Mesenchymal stem cell (in vitro differentiated cells and primary cell): ENCODE measurements around the gene NR2F1.

ENCODE experiments used
- DNase-seq: peaks from one replicate; pipeline ENCODE4 v3.0.0-alpha.2; 2013
- H2AFZ ChIP-seq: one replicate; pipeline ENCODE4 v1.6.1; 2013; ENCODE audit warnings: low read depth, mild to moderate bottlenecking, control low read depth, inconsistent platforms, low read length, moderate library complexity
- H2AK5ac ChIP-seq: 2 replicates; pipeline ENCODE4 v1.6.1; 2013; ENCODE audit warnings: low read length, moderate library complexity, mild to moderate bottlenecking, inconsistent platforms; ENCODE audit not compliant: severe bottlenecking
- H2BK120ac ChIP-seq: one replicate; pipeline ENCODE4 v1.6.1; 2013; ENCODE audit warnings: low read depth, mild to moderate bottlenecking, inconsistent platforms, low read length, moderate library complexity
- H2BK12ac ChIP-seq, 2 experiments: one replicate each; pipeline ENCODE4 v1.6.1; 2013; ENCODE audit warnings: inconsistent platforms in 2 of 2, low read length in 2 of 2, mild to moderate bottlenecking in 2 of 2, moderate library complexity in 2 of 2, control low read depth in 1 of 2
- H2BK15ac ChIP-seq: one replicate; pipeline ENCODE4 v1.6.1; 2013; ENCODE audit warnings: mild to moderate bottlenecking, low read depth, inconsistent platforms; ENCODE audit not compliant: poor library complexity, severe bottlenecking
- H2BK5ac ChIP-seq: 2 replicates; pipeline ENCODE4 v1.6.1; 2013; ENCODE audit warnings: low read depth, mild to moderate bottlenecking, low read length, control low read depth, inconsistent platforms; ENCODE audit not compliant: poor library complexity, severe bottlenecking
- H3K14ac ChIP-seq, 2 experiments: one replicate each; pipeline ENCODE4 v1.6.1; 2013; ENCODE audit warnings: inconsistent platforms in 2 of 2, low read length in 2 of 2, control low read depth in 1 of 2, mild to moderate bottlenecking in 1 of 2, moderate library complexity in 1 of 2
- H3K18ac ChIP-seq, 2 experiments: one replicate each; pipeline ENCODE4 v1.6.1; 2013; ENCODE audit warnings: inconsistent platforms in 2 of 2, low read length in 2 of 2, control low read depth in 1 of 2, low read depth in 1 of 2, mild to moderate bottlenecking in 1 of 2
- H3K23ac ChIP-seq, 2 experiments: one replicate each; pipeline ENCODE4 v1.6.1; 2013; ENCODE audit warnings: inconsistent platforms in 2 of 2, low read length in 2 of 2, mild to moderate bottlenecking in 2 of 2, moderate library complexity in 2 of 2, control low read depth in 1 of 2
- H3K27ac ChIP-seq: 2 replicates; pipeline ENCODE4 v1.5.1; 2013; ENCODE audit warnings: mild to moderate bottlenecking, moderate library complexity, low read length, control low read depth, inconsistent platforms; ENCODE audit not compliant: poor library complexity, severe bottlenecking
- H3K27me3 ChIP-seq, 2 experiments: 2 replicates each; pipeline versions ENCODE4 v1.6.1 to v1.7.0; 2013; ENCODE audit warnings: low read length in 2 of 2, mild to moderate bottlenecking in 2 of 2, moderate library complexity in 2 of 2, control low read depth in 1 of 2, inconsistent platforms in 1 of 2; ENCODE audit not compliant: control insufficient read depth in 1 of 2, insufficient read depth in 1 of 2
- H3K36me3 ChIP-seq, 2 experiments: 2 replicates each; pipeline versions ENCODE4 v1.6.1 to v1.7.0; 2013; ENCODE audit warnings: low read length in 2 of 2, control low read depth in 1 of 2, inconsistent platforms in 1 of 2, low read depth in 1 of 2, mild to moderate bottlenecking in 1 of 2; ENCODE audit not compliant: insufficient read depth in 2 of 2, control insufficient read depth in 1 of 2
- H3K4ac ChIP-seq, 2 experiments: one replicate each; pipeline ENCODE4 v1.6.1; 2013; ENCODE audit warnings: inconsistent platforms in 2 of 2, low read length in 2 of 2, mild to moderate bottlenecking in 2 of 2, moderate library complexity in 2 of 2, control low read depth in 1 of 2, low read depth in 1 of 2
- H3K4me1 ChIP-seq: 2 replicates; pipeline ENCODE4 v1.6.1; 2013; ENCODE audit warnings: low read depth, low read length, control low read depth; ENCODE audit not compliant: control insufficient read depth, insufficient read depth
- H3K4me2 ChIP-seq: 2 replicates; pipeline ENCODE4 v1.6.1; 2013; ENCODE audit warnings: low read length, mild to moderate bottlenecking, inconsistent platforms; ENCODE audit not compliant: poor library complexity, severe bottlenecking
- H3K4me3 ChIP-seq, 2 experiments: 2 replicates each; pipeline versions ENCODE4 v1.5.1 to v1.7.0; 2013; ENCODE audit warnings: low read length in 2 of 2, mild to moderate bottlenecking in 2 of 2, control low read depth in 1 of 2, low read depth in 1 of 2; ENCODE audit not compliant: insufficient read depth in 1 of 2
- H3K79me1 ChIP-seq: replicated peaks from 2 replicates; pipeline ENCODE4 v1.6.1; 2013; ENCODE audit warnings: mild to moderate bottlenecking, control low read depth, low read length, inconsistent platforms; ENCODE audit not compliant: poor library complexity, severe bottlenecking
- H3K9ac ChIP-seq: 2 replicates; pipeline ENCODE4 v1.7.0; 2013; ENCODE audit warnings: mild to moderate bottlenecking, low read length, moderate library complexity
- H3K9me3 ChIP-seq: 2 replicates; pipeline ENCODE4 v1.7.0; 2013; ENCODE audit warnings: mild to moderate bottlenecking, low read length; ENCODE audit not compliant: control insufficient read depth
- H4K8ac ChIP-seq: one replicate; pipeline ENCODE4 v1.6.1; 2013; ENCODE audit warnings: inconsistent platforms, mild to moderate bottlenecking, low read length, moderate library complexity
- H4K91ac ChIP-seq: one replicate; pipeline ENCODE4 v1.6.1; 2013; ENCODE audit warnings: mild to moderate bottlenecking, low read length, inconsistent platforms
- WGBS: methylation state at CpG from one replicate; pipeline ENCODE4 v1.1.7; 2013; ENCODE audit warnings: mixed read lengths; 5-methylcytosine and 5-hydroxymethylcytosine counted together

The NR2F1 gene

DNA sequence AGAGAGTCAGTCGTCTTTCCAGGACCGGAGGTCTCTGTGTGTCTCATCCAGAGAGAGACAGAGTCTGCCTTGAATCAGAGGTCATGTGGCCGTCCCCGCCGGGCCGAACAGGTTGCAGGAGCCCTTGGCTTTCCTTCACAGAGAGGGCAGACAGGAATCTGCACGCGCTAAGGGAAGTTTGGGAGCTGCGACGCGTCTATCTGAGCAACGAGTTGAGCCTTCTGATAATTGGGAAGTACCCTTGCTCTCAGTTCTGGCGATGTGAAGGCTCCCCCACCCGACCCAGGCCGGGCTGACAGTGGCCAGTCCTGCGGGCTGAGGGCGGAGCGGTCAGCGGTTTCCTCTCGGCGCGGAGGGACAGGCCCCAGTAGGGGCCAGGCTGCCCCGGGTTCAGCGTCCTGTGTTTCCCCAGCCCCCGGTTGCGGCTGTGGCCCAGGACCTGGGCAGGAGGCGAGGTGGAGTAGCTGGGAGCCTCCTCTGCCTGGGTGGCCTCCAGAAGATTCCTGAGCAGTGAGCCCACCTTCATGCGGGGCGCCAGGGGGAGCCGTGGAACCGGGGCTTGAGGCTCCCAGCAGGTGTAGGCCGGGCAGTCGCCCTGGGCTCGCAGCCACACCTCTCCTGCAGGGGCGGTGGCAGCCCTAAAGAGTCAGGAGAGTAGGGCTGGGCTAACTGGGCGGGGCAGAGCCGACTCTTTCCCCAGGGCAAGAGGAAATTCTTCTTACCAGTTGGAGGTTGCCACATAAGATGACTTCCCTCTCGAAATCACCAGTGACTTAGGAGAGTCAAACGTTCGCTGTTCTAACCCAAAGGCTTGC lies 13.9 kb downstream of the NR2F1 start:
- Histone ChIP-seq H3K4me3 (no peak overlapping the region), H2BK12ac (peak overlapping the region in 1 of 2 experiments; percentile 45), H2BK5ac (no peak overlapping the region), H3K18ac (no peak overlapping the region), H4K8ac (peak overlapping the region; percentile 61), H3K36me3 (peaks cover 0 to 17% of the 10 kb centered on the region in 2 experiments), H2AFZ (no peak overlapping the region), H3K14ac (no peak overlapping the region), H3K4ac (no peak overlapping the region), H3K4me2 (no peak overlapping the region), H3K9me3 (no peaks in the 10 kb centered on the region), H4K91ac (peak overlapping the region; percentile 45), H3K23ac (no peak overlapping the region), H3K79me1 (no peaks in the 10 kb centered on the region), H3K27ac (no peak overlapping the region), H3K27me3 (peaks cover 34 to 68% of the 10 kb centered on the region in 2 experiments), H3K4me1 (peaks cover 6% of the 10 kb centered on the region), H2BK120ac (no peak overlapping the region), H2BK15ac (peak overlapping the region; percentile 41), H3K9ac (no peak overlapping the region), H2AK5ac (no peak overlapping the region)
- peak; percentile 45 for DNase-seq
- WGBS, result 19% methylated on average over 40 of the region's 40 CpGs

DNA sequence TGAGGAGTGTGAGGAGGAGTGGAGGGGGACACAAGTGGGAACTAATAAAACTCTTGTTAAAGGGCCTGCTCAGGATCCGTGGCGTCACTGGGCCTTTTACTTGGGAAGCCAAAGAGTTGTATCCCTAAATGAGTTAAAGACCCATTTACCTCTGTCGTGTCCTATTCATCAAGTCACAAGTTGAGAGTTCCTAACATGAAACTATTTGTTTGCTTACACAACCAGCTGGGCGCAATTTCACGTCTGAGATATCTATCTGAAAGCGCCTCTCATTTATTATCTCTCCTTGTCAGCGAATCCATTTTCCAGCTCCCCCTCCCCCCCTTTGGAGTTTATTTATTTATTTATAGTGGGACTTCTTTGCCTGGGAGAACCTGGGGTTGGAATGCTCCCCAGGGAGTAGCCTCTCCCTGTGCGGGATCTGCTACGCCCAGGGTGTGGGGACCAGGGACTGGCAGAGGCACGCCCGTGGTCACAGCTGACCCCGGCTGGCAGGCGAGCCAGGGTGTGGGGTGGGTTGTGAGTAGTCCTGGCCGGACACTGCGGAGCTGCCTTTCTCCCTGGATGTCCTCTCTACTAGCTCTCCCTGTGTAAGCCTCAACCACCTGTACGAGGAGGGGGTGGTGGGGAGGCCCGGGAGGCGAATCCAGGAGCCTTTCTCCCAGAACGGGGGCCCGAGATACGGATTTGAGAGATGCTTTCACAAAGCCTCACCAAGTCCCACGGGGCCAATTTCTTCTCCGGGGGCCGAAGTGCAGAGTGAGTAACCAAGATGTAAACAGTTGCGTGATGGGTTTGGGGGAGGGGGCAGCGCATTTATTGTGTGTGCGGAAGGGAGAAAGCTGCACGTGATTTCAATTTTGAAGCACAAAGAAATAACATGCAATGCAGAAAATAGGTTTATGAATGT lies 15.3 kb downstream of the NR2F1 start:
- peak overlapping the region in 1 of 2 experiments; percentile 34 for H3K23ac ChIP-seq
- H3K4me2 ChIP-seq, result no peak overlapping the region
- no peak overlapping the region for H2AK5ac ChIP-seq
- H3K14ac ChIP-seq, result no peak overlapping the region
- no peak overlapping the region for H3K4me3 ChIP-seq
- no peak overlapping the region for H3K4ac ChIP-seq
- peaks cover 10% of the 10 kb centered on the region for H3K4me1 ChIP-seq
- peaks cover 49 to 80% of the 10 kb centered on the region in 2 experiments for H3K27me3 ChIP-seq
- no peak overlapping the region for H3K27ac ChIP-seq
- H2BK15ac ChIP-seq, result no peak overlapping the region
- no peak overlapping the region for H2AFZ ChIP-seq
- no peaks in the 10 kb centered on the region for H3K9me3 ChIP-seq
- WGBS, result 13% methylated on average over 20 of the region's 28 CpGs
- no peak overlapping the region for H2BK12ac ChIP-seq
- H3K9ac ChIP-seq, result no peak overlapping the region
- no peak overlapping the region for H4K8ac ChIP-seq
- no peak overlapping the region for H4K91ac ChIP-seq
- H2BK5ac ChIP-seq, result no peak overlapping the region
- H2BK120ac ChIP-seq, result no peak overlapping the region
- H3K36me3 ChIP-seq, result peaks cover 0 to 17% of the 10 kb centered on the region in 2 experiments
- H3K79me1 ChIP-seq, result no peaks in the 10 kb centered on the region
- no peak overlapping the region for H3K18ac ChIP-seq
- peak; percentile 53 for DNase-seq

DNA sequence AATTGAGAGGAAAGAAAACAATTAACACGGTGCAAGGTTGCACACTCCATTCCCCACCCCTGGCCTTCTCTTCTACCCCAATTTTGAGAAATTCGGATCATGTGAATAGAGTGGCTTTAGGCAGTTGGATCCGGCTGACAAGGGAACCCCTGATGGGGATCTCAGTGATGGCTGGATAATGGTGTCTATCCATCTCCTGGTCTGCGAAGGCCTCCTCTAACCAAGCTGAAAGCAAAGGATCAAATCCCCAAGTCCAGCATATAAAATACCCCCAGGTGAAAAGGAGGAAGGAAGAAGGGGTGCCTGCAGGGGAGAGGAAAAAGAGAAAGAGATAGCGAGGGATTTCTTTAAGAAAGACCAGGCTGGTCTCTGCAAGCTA lies 16.0 kb downstream of the NR2F1 start:
- no peak overlapping the region for H2AK5ac ChIP-seq
- H3K4me2 ChIP-seq, result no peak overlapping the region
- H3K23ac ChIP-seq, result no peak overlapping the region
- no peak overlapping the region for H3K18ac ChIP-seq
- no peak overlapping the region for H3K4ac ChIP-seq
- no peak overlapping the region for H3K14ac ChIP-seq
- peaks cover 0 to 12% of the 10 kb centered on the region in 2 experiments for H3K36me3 ChIP-seq
- 32% methylated on average over 1 of the region's 5 CpGs for WGBS
- no peak overlapping the region for H4K91ac ChIP-seq
- no peak overlapping the region for H4K8ac ChIP-seq
- H2BK15ac ChIP-seq, result no peak overlapping the region
- DNase-seq, result no peak
- H3K27me3 ChIP-seq, result peaks cover 55 to 82% of the 10 kb centered on the region in 2 experiments
- no peak overlapping the region for H2BK5ac ChIP-seq
- peaks cover 13% of the 10 kb centered on the region for H3K4me1 ChIP-seq
- H3K4me3 ChIP-seq, result no peak overlapping the region
- no peaks in the 10 kb centered on the region for H3K79me1 ChIP-seq
- no peaks in the 10 kb centered on the region for H3K9me3 ChIP-seq
- no peak overlapping the region for H2BK120ac ChIP-seq
- no peak overlapping the region for H2BK12ac ChIP-seq
- H2AFZ ChIP-seq, result no peak overlapping the region
- H3K9ac ChIP-seq, result no peak overlapping the region
- H3K27ac ChIP-seq, result peak overlapping the region; percentile 24
